MM.1S (cell line): Measurements from ENCODE around the gene PLPP7.

Source experiments
- EZH2 ChIP-seq: fragments of 300-600 bp; sonication (generic); optimal IDR thresholded peaks from 2 replicates; pipeline ENCODE3; 2017; ENCODE audit warnings: low read depth, mild to moderate bottlenecking, antibody characterized with exemption, low read length, mixed read lengths
- TF ChIP-seq, protein P1 (sequence below): fragments of 300-600 bp; sonication (generic); IDR thresholded peaks from 2 replicates; pipeline ENCODE4 v1.5.1; 2016; ENCODE audit warnings: antibody characterized with exemption, low read length, mixed read lengths

DNA sequence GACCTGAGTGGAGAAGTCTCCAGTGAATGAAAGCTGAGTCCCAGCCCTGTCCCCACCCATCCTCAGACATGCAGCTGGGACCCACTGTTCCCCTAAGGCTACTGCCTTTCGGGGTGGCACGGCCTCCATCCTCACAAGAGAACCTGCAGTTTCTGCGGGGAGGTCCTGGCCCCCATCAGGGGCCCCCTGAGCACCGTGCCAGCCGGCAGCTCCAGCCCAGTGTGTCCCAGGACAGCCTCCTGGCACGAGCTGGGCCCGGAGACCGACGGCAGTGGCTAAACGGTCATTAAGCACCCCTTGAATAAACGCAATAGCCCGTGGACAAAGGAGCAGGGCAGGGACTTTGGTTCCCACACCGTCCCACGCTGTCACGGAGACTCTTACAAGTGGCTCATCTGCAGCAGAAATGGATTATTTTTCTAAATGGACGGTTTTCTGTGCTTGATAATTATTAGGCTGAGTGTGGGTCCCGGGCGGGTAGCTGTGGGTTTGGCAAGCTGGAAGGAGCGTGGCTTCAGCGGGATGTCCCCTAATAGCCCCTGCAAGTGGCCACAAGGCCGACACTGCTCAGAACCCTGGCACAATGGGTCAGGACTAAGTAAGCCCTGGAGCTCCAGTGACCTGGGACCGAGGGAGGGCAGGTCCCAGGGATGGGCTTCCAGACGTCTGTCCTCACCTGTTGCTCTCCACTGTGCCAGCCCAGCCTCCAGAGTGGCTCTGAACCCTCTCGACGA is 30.7 kb upstream of the PLPP7 start:
- TF ChIP-seq, protein P1, sequence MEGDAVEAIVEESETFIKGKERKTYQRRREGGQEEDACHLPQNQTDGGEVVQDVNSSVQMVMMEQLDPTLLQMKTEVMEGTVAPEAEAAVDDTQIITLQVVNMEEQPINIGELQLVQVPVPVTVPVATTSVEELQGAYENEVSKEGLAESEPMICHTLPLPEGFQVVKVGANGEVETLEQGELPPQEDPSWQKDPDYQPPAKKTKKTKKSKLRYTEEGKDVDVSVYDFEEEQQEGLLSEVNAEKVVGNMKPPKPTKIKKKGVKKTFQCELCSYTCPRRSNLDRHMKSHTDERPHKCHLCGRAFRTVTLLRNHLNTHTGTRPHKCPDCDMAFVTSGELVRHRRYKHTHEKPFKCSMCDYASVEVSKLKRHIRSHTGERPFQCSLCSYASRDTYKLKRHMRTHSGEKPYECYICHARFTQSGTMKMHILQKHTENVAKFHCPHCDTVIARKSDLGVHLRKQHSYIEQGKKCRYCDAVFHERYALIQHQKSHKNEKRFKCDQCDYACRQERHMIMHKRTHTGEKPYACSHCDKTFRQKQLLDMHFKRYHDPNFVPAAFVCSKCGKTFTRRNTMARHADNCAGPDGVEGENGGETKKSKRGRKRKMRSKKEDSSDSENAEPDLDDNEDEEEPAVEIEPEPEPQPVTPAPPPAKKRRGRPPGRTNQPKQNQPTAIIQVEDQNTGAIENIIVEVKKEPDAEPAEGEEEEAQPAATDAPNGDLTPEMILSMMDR, result no peak
- no peak for TF ChIP-seq EZH2
